BJ (cell line): Measurements from ENCODE around the gene FAM50B. TPM values are rescaled to one million over a fixed set of nuclear protein-coding genes. Genes with fewer than 3 reads are reported as not detected.

ENCODE experiments used
- CTCF ChIA-PET: fragments of 350-600 bp; formaldehyde crosslinking; extraction: SDS; loops from one replicate; lab custom pipeline; 2021; ENCODE audit warnings: antibody characterized with exemption, inconsistent platforms; lab: Yijun Ruan, JAX
- POLR2A ChIA-PET: fragments of 300-600 bp; sonication (Branson Sonifier 250); formaldehyde crosslinking; extraction: SDS; loops from one replicate; lab custom pipeline; 2021; ENCODE audit warnings: antibody characterized with exemption; lab: Charles Lee
- DNase-seq: peaks from one replicate; pipeline ENCODE4 v3.0.0-alpha.2; 2011; ENCODE audit warnings: low read depth
- H3K27me3 ChIP-seq: 2 replicates; pipeline ENCODE4 v1.6.0; 2011; ENCODE audit warnings: low read length; ENCODE audit not compliant: control insufficient read depth, insufficient read depth
- H3K36me3 ChIP-seq: 2 replicates; pipeline ENCODE4 v1.5.1; 2011; ENCODE audit warnings: low read length; ENCODE audit not compliant: control insufficient read depth, insufficient read depth
- H3K4me3 ChIP-seq: 2 replicates; pipeline ENCODE4 v1.5.1; 2011; ENCODE audit warnings: low read depth, mild to moderate bottlenecking, control low read depth, low read length
- CTCF ChIP-seq: IDR thresholded peaks from 2 replicates; pipeline ENCODE4 v1.5.1; 2011; ENCODE audit warnings: low read depth, mild to moderate bottlenecking, control low read depth, inconsistent platforms, low read length, moderate library complexity; ENCODE audit not compliant: insufficient read depth
- polyA plus RNA-seq: library from polyadenylated mRNA; depleted of rRNA; stranded (reverse); fragments of >200 nt; gene quantifications from 2 replicates; pipeline ENCODE4 v1.2.3, GENCODE V29; 2011

The FAM50B gene
- polyA plus RNA-seq, 1 experiment, result 9.9 TPM

- CTCF ChIA-PET, result interaction anchor here (1.2 to 2.0 kb wide), 4 partner anchors 8 to 128 kb away, joined by 3 to 7 read pairs (median 6); no protein-coding TSS in a partner anchor
- no peaks in the 10 kb centered on the region for H3K27me3 ChIP-seq
- no peaks in the 10 kb centered on the region for H3K36me3 ChIP-seq
- no peak overlapping the region for H3K4me3 ChIP-seq
- POLR2A ChIA-PET, result no interaction called here
- DNase-seq, result no peak
- no peak for TF ChIP-seq CTCF
Measured at GRCh38 chr6:3876101-3876500, 26.9 kb downstream of the FAM50B start.

GRCh38 chr6:3876866-3877265, 27.7 kb downstream of the FAM50B start:
- CTCF ChIA-PET, result interaction anchor here (1.8 to 2.0 kb wide), 2 partner anchors 10 kb away, joined by 6 to 7 read pairs; no protein-coding TSS in a partner anchor
- H3K36me3 ChIP-seq, result no peaks in the 10 kb centered on the region
- no peak overlapping the region for H3K4me3 ChIP-seq
- no peaks in the 10 kb centered on the region for H3K27me3 ChIP-seq
- TF ChIP-seq CTCF, result no peak
- no peak for DNase-seq
- POLR2A ChIA-PET, result no interaction called here

- Histone ChIP-seq H3K36me3 (no peaks in the 10 kb centered on the region), H3K27me3 (no peaks in the 10 kb centered on the region), H3K4me3 (no peak overlapping the region)
- DNase-seq, result no peak
- ChIA-PET CTCF (interaction anchor here (1.1 kb wide), 1 partner anchor 29 kb away, joined by 3 read pairs; the partner anchor contains the start of gene FAM50B), POLR2A (no interaction called here)
- no peak for TF ChIP-seq CTCF
Measured at GRCh38 chr6:3878048-3878666, 29.0 kb downstream of the FAM50B start.

GRCh38 chr6:3879194-3879952, 30.2 kb downstream of the FAM50B start:
- no peaks in the 10 kb centered on the region for H3K27me3 ChIP-seq
- ChIA-PET CTCF (no interaction called here), POLR2A (no interaction called here)
- no peak for TF ChIP-seq CTCF
- no peak for DNase-seq
- no peaks in the 10 kb centered on the region for H3K36me3 ChIP-seq
- H3K4me3 ChIP-seq, result no peak overlapping the region

GRCh38 chr6:3881711-3882421, 32.7 kb downstream of the FAM50B start:
- Histone ChIP-seq H3K36me3 (no peaks in the 10 kb centered on the region), H3K27me3 (no peaks in the 10 kb centered on the region), H3K4me3 (no peak overlapping the region)
- no peak for DNase-seq
- ChIA-PET POLR2A (no interaction called here), CTCF (interaction anchor here (1.0 to 4.9 kb wide), 4 partner anchors 14 to 96 kb away, joined by 3 to 33 read pairs (median 8); partner anchors contain the start of gene FAM50B)
- TF ChIP-seq CTCF, result no peak
